ENCODE results near the gene CPT1B.
A peak's percentile ranks its signal among the peaks of the same experiment; 100 is the strongest.
"Not testable (repeated sequence)": the region's sequence is repeated elsewhere in the genome, so short reads cannot be mapped to it uniquely, and the experiment has no call there.

Gene CPT1B

DNA sequence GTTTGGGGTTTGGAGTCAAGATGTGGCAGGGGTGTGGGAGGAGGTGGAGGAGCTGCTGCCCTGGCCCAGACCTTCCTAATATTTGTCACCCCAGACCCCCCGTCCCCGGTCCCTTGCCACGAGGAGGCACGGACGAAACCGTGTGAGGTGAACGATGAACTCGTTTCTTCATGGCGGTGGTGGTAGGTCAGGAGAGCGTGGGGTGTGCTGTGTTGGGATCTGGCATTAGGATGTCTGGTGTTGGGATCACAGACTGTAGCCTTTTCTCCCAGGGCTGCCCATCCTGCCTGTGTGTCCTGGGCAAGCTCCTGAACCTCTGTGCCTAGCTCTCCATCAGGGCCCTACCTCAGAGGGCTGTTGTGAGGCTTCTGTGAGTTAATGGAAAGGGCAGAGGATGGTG is 30.8 kb upstream of the CPT1B start:
- no peak for DNase-seq

DNA sequence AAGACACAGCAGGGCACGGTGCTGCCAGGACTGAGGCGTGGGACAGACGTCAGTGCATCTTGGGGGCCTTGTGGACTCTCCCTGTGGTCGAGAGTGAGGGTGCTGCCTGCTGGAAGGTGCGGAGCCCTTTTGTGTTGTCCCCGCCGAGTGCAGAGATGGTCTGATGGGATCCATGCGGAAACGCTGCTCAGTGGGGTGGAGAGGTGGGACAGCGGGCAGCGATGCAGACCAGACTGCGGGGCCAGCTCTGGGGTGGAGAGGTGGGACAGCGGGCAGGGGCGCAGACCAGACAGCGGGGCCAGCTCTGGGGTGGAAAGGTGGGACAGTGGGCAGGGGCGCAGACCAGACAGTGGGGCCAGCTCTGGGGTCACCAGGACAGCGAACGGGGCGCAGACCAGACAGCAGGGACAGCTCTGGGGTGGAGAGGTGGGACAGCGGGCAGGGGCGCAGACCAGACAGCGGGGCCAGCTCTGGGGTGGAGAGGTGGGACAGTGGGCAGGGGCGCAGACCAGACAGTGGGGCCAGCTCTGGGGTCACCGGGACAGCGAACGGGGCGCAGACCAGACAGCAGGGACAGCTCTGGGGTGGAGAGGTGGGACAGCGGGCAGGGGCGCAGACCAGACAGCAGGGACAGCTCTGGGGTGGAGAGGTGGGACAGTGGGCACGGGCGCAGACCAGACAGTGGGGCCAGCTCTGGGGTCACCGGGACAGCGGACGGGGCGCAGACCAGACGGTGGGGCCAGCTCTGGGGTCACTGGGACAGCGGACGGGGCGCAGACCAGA is 30.0 kb upstream of the CPT1B start:
- not testable (repeated sequence) for DNase-seq

DNA sequence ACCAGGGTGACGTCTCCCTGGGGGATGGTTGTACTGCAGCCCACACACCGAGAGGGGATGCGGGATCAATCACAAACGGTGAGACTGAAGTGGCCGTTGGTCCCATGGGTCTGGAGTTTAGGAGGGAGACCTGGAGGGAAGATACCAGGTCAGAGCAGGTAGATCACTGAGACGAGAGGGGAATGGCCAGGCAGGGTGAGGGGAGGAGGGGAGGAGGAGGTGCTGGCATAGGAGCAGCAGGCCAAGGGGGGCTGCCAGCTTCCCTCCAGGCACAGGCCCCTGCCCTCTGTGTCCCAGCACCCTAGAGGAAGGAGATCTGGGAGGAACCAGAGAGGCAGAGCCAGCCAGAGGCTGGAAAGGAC is 29.4 kb upstream of the CPT1B start:
- no peak for DNase-seq

DNA sequence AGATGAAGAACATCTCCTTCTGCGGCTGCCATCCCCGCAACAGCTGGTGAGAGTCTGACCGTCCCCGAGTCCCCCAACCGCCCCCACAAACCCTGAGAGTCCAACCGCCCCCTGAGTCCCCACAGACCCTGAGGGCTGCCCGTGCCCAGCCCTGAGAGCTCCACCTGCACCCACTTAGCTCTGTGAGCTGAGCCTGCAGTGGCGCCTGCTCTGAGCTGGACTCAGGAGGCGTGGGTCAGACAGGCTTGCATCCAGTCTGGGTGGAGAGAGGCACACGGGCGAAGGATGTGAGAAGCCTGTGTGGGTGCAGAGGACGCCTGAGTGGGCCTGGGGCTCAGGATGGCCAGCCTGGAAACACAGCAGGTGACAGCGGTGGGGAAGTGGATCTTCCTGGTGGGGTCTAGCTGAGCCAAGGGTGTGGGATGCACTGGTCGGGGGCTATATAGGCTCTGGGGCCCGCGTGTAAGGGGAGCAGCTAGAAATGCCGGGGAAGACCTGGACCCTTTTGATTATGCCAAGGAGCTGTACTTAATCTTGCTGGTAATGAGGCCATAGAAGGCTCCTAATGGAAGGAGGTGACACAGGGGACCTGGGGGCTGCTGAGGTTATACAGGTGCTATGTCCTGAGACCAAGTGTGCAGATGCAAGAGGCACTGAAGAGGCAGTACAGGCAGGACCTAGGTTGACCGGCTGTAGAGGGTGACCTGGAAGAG is 28.9 kb upstream of the CPT1B start:
- no peak for DNase-seq

DNA sequence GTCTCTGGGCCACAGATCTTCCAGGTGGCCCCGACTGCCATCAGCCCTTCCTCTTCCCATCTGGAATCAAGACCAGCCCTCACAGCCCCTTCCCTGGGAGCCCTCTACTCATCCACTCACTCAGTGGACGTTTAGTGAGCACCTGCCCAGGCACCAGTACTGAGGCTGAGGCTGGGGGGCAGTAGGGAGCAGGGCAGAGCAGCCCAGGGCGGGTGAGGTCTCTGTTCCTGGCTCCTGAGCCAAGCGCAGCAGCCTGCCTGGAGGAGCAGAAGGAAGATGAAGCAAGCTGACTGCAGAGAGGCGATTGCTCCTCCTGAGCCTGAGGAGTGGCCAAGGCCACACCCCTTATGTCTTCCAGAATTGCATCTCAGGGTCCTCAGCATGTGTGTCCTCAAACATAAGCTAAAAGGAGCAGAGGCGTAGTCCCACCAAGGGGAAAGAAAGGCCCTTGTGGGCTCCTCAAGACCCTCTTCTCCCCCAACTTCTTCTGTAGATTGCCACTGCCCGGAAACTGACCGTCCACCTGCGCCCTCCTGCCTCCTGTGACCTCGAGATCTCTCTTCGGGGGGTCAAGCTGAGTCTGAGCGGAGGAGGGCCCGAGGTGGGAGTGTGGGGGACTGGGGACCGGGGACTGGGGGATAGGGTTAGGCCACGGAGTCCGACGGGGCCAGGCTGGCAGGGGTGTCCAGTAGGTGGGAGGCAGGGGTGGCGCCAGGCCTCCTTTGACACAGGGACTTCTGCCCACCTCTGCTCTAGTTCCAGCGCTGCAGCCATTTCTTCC is 28.1 kb upstream of the CPT1B start:
- no peak for DNase-seq

DNA sequence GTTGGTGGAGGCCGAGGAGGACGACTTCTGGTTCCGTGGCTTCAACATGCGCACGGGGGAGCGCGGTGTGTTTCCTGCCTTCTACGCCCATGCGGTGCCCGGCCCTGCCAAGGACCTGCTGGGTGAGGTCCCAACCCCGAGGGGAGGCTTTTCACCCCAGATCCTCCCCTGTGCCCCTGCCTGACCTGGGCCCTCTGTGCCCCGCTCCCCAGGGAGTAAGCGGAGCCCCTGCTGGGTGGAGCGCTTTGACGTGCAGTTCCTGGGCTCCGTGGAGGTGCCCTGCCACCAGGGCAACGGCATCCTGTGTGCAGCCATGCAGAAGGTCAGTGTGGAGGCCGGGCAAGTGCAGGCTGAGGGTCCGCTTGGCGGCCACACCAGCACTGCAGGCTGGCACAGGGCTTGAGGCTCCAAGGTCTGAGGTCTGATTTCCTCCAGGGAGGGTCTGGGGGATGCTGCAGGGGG is 27.4 kb upstream of the CPT1B start:
- no peak for DNase-seq

DNA sequence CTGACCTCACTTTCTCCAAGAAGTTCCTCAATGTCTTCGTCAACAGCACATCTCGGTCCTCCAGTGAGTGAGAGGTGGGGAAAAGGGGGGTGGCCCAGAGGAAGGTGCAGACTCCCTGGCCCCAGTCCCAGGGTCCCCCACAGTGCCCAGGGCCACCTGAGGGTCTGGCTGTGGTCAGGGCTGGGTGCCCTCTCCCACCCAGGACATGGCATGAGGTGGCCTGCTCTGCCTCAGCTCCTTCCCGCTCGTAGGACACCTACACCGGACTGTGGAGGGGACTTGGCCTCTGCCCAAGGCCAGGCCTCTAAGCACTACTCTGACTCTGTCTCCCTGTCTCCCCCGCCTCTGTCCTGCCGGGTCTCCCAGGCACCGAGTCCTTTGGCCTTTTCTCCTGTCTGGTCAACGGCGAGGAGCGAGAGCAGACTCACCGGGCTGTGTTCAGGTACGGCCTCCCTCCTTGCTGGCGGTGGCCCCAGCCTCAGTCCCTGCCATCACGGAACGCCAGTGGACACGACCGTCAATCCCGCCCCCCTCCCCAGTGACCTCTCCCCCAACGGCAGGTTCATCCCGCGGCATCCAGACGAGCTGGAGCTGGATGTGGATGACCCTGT is 26.9 kb upstream of the CPT1B start:
- DNase-seq = no peak

DNA sequence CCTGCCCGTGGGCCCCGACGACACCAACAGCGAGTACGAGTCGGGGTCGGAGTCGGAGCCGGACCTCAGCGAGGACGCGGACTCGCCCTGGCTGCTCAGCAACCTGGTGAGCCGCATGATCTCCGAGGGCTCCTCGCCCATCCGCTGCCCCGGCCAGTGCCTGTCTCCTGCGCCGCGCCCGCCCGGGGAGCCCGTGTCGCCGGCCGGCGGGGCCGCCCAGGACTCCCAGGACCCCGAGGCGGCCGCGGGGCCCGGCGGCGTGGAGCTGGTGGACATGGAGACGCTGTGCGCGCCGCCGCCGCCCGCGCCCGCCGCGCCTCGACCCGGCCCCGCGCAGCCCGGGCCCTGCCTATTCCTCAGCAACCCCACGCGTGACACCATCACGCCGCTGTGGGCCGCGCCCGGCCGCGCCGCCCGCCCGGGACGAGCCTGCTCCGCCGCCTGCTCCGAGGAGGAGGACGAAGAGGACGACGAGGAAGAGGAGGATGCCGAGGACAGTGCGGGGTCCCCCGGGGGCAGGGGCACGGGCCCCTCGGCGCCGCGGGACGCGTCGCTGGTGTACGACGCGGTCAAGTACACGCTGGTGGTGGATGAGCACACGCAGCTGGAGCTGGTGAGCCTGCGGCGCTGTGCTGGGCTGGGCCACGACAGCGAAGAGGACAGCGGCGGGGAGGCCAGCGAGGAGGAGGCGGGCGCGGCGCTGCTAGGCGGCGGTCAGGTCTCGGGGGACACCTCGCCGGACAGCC is 26.2 kb upstream of the CPT1B start:
- DNase-seq = no peak

DNA sequence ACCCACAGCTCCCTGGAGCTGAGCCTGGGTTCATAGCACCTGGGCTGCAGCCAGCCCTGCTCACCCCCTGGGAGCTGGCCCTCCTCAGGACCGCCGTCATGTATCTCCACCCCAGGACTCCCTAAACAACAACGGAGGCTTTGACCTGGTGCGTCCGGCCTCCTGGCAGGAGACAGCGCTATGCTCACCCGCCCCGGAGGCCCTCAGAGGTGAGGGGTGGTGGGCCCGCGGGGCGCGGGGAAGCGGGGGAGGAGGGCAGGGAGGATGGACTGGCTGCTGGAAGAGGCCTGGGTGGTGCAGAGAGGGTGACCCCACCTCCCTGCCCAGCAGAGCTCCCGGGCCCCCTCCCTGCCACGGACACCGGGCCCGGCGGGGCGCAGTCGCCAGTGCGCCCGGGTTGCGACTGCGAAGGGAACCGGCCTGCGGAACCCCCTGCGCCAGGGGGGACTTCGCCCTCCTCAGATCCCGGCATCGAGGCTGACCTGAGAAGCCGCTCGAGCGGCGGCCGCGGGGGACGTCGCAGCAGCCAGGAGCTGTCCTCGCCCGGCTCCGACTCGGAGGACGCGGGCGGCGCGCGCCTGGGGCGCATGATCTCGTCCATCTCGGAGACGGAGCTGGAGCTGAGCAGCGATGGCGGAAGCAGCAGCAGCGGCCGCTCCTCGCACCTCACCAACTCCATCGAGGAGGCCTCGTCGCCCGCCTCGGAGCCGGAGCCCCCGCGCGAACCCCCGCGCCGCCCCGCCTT is 25.5 kb upstream of the CPT1B start:
- no peak for DNase-seq

DNA sequence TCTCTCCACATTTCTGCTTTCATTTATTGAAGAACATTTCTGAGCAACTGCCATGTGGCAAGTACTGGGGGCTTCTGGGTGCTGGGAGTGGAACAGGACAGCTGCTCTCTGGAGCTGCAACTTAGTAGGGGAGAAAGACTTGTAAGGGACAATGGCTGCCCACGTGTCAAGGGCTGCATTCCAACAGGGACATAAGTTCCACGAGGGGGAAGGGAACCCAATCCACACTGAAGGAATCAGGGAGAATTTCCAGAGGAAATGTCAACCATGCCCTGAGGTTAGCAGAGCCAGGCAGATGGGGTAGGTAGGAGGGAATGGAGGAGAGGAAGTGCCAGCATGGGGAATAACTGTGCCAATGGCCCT is 24.1 kb upstream of the CPT1B start:
- no peak for DNase-seq

DNA sequence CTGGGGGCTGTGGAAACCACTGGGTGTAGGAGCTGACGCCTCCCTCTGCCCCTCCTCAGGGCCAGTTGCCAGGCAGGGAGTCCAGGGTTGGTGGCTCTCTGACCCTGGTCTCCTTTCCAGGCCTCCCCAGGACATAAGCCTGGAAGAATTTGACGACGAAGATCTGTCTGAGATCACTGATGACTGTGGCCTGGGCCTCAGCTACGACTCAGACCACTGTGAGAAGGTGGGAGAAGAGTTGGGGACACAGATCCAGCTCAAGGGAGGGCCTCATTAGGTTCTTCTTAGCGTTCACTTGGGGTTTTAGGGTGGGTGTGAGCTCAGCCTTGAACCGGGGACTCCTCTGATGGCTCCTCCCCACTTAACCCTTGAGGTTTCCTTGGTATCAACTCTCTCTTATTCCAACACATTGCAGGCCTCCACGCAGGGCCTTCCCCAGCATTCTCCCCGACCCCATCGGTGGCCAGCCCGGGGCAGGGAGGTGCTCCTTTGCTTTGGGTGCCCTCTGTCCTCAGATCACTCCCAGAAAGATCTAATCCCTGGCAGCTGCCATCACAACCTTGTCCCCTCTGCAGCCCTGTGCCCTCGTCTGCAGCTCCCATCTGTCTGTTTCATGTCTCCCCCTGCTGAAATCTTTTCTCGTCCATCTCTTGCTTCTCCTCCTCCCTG is 23.6 kb upstream of the CPT1B start:
- no peak for DNase-seq

DNA sequence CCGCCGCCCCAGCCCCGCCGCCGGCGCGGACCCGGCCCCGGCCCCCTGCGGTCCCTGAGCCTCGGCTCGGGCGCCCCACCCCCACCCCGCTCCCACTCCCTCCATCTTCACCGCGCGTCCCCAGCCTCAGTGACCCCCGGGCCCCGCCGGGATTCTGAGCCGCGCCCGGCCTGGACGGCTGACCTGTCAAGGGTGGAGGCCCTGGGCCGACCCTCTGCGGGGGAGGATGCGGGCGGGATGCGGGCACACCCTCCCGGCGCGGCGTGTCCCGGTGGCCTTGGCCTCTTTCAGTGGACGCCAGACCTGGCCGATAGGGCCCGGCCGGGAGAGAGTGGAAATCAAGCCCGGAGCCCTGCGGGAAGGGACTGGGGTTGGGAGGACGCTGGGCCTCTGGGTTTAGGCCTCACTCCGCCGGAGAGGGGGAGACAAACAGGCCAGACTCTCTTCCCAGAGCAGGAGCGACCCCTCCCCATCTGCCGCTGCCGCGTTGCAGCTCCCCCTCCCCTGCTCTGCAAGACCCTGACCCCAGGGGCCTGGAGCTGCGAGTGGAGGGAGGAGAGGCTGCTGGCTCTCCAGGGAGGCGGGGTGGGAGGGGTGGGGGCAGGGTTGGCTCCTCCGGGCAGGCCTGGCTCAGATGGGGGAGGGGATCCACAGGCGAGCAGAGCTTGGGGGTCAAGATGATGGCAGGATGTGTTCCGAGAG is 22.9 kb upstream of the CPT1B start:
- DNase-seq = peak; percentile 79

DNA sequence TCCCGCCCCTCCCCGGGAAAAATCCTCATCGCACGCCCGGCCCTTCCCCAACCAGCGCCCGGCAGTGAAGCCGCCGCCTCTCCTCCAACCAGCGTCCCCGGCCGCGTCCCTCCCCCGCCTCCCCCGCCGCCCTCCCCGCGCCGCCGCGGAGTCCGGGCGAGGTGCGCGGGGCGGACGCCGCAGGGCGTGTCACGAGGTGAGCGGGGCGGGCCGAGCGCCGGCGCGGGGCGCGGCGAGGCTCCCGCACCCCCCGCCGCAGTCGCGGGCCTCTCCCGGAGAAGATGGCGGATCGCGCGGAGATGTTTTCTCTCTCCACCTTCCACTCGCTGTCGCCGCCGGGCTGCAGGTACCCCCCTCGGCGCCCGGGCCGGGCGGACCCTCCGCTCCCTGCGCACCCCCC is 22.3 kb upstream of the CPT1B start, which contains the start of gene MAPK8IP2:
Gene MAPK8IP2, plus strand, starts transcription at position 256 of the 400 bp plus-strand sequence. Its CDS starts 26 bp downstream, at position 282.
- no peak for DNase-seq

DNA sequence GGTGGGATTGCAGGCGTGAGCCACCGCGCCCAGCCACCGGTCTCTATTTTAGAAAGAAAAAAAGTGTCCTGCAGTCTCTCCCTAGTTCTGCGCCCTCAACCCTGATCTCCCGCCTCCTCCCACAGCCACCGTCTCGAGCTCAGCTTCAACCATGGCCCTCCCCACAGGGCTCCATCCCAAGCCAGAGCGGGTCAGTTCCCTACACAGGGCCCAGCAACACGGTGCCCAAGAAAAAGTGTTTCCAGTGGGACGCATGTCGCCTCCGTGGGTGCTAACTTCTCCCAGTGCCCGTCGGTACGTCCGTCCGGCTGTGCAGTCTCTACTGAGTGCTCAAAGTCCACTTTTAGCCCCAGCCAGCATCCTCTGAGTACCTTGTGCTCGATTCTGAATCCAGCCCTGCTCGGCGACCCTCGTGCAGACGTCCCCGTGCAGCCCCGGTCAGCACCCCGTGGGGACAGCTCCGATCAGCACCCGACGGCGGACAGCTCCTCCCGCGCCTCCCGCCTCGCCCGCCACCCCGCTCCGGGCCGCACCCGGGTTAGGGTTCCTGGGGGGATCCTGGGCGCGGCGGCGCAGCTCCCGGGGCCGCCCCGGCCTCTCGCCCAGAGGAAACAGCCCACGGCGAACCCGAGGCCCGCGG is 21.7 kb upstream of the CPT1B start:
- DNase-seq = peak; percentile 83

DNA sequence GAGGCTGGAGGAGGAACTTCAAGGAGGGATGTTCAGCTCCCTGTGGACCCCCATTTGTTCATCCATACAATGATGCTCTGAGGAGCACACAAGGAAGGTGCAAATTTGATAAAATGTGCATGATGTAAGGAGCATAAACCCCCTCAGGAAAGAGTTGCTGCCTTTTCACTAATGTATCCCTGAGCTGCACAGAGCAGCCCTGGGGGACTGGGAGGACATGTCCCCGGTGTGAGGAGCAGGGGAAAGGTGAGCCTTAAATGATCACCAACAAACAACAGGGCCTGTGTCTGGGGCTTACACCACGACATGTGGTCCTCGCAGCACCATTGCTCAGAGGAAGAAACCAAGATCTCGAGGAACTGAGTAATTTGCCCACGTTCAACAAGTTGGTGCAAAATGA is 18.9 kb upstream of the CPT1B start:
- DNase-seq = no peak

DNA sequence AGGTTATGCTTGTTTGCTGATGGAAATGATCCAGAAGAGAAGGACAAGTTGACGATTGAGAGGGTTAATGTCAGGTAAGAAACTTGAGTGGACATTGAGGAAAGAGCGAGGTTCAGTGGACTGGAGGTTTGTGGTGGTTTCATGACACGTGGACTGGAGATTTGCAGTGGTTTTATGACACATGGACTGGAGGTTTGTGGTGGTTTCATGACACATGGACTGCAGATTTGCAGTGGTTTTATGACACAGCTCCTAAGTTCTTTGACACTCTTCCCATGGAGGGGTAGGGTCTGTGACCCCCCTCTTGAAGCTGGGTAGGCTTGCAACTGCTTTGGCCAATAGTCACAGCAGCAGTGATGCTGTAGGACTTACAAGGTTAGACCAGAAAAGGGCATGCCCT is 17.0 kb upstream of the CPT1B start:
- DNase-seq = no peak

DNA sequence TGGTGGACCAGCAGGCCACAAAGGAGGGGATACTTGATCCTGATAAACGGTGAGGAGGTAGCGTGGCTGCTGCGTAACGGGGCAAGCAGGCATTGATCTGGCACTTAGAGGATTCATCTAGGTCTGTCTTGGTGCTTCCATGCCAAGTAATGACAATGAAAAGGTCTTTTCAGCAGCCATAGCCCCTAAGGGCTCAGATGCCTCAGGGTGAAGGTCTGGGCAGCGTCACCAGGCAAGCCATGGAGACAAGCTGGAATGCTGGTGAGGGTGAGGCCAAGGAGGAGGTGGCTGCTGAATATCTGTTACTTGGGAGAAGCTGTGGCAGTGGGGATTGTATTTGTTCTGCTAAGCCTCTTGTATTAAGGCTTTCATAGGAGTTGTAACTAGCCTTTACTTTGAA is 9.2 kb upstream of the CPT1B start:
- DNase-seq = no peak

DNA sequence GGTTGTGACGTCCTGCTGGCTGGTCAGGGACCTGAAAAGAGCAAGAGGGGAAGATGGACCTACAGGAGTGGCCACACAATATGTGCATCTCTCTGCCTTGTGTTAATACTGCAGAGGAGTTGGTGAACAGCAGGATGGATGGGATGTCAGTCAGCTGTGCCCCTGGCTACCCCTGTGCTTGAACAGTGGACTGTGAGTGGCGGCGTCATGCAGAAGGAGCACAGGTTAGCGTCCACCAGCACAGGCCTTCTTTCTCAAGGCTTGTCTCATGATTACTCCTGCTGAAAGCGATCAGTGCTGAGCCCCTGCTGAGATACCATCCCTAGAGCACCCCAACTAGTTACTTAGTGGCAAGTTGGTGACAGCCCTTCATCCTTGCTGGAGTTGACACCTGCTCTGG is 8.2 kb upstream of the CPT1B start:
- DNase-seq = no peak

DNA sequence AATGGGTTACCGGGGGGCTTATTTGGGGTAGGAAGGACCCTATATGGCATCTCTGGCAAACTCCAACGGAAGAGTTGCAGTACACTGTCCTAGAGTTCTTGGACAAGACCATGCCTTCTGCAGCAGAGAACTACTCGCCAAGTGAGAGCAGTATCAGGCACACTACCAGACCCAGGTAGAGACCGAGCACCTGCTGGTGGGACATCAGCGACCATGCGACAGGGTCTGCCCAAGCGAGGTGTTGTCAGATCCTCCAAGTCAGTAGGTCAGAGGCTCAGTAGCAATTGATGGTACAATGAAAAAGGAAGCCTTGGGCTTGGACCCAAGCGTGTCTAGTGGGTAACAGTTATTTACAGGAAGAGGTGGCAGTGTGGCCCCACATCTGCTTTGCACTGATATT is 7.6 kb upstream of the CPT1B start:
- DNase-seq = no peak

DNA sequence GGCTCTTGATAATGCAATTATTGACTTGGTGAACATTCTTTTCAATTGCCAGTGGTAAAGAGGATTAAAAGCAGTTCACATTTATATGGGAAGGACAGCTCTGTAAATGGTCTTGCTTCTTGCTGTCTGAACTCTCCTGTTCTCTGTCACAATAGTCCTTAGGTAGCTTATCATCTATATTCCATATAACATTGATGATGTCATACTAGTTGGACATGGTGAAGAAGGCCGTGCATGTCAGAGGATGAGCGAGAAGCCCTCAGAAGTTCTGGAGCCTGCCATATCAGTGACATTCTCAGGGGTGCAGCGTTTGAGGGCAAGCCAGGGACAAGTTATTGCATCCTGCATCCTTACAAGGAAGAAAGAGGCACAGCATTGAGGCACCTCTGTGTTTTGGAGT is 7.0 kb upstream of the CPT1B start:
- no peak for DNase-seq

Measured in retina (tissue), 1 donor.